Esophagus muscularis mucosa (tissue), 4 donors: ENCODE data around the gene MGAT5B. TPM values are rescaled to one million over a fixed set of nuclear protein-coding genes. Genes with fewer than 3 reads are reported as not detected.

Experiments
- DNase-seq: peaks from one replicate; pipeline ENCODE4 v3.0.0-alpha.2; 2017; ENCODE audit errors: extremely low spot score
- H3K27ac ChIP-seq, 4 donors: fragments of 200-600 bp; sonication (generic); replicated peaks in 1 of 4; 1 replicate in 3 of 4; 2 replicates in 1 of 4; pipeline ENCODE4 v1.5.1; 2016 to 2019; ENCODE audit warnings: mild to moderate bottlenecking in 1 of 4
- H3K27me3 ChIP-seq, 4 donors: fragments of 200-600 bp; sonication (generic); one replicate each; pipeline versions ENCODE4 v1.5.1 to v1.6.0; 2016 to 2019
- H3K36me3 ChIP-seq, 4 donors: fragments of 200-600 bp; sonication (generic); one replicate each; pipeline ENCODE4 v1.5.1; 2016 to 2019
- H3K4me1 ChIP-seq, 4 donors: fragments of 200-600 bp; sonication (generic); one replicate each; pipeline ENCODE4 v1.5.1; 2016 to 2019
- H3K4me3 ChIP-seq, 4 donors: fragments of 200-600 bp; sonication (generic); 1 replicate in 2 of 4; 2 replicates in 2 of 4; pipeline ENCODE4 v1.5.1; 2016 to 2019; ENCODE audit warnings: mild to moderate bottlenecking in 4 of 4, moderate library complexity in 1 of 4
- H3K9me3 ChIP-seq, 4 donors: fragments of 200-600 bp; sonication (generic); 1 replicate in 3 of 4; 2 replicates in 1 of 4; pipeline ENCODE4 v1.5.1; 2016 to 2019
- EP300 ChIP-seq: sonication (generic); formaldehyde crosslinking; IDR thresholded peaks from one replicate; pipeline ENCODE4 v1.6.1; 2017; ENCODE audit warnings: antibody characterized with exemption
- POLR2A ChIP-seq: fragments of 450-650 bp; IDR thresholded peaks from one replicate; pipeline ENCODE4 v1.6.1; 2017; ENCODE audit warnings: antibody characterized with exemption, moderate library complexity, mild to moderate bottlenecking, low read depth
- POLR2AphosphoS5 ChIP-seq, 2 donors: sonication (generic); formaldehyde crosslinking; IDR thresholded peaks; one replicate each; pipeline ENCODE4 v1.6.1; 2017; ENCODE audit warnings: antibody characterized with exemption in 2 of 2
- whole genome bisulfite sequencing: methylation state at CpG from one replicate; pipeline ENCODE4 v1.1.5; 2018; 5-methylcytosine and 5-hydroxymethylcytosine counted together
- intact Hi-C: fragments of 100-400 bp; cut with DNase I; formaldehyde crosslinking; loops from one replicate; pipeline ENCODE4 v1.15.1; 2023
- total RNA-seq, 4 donors: library from RNA; depleted of rRNA; stranded (reverse); fragments of >200 nt; gene quantifications; one replicate each; pipeline versions ENCODE4 v1.1.0 to v1.2.1, GENCODE V29; 2016
- TF ChIP-seq, protein P1 (sequence below), 3 experiments: fragments of 200-600 bp in 2 of 3; fragments of 450-650 bp in 1 of 3; sonication (generic) in 2 of 3; IDR thresholded peaks; one replicate each; pipeline ENCODE4 v1.5.1; 2017 to 2019; ENCODE audit warnings: antibody characterized with exemption in 3 of 3, mild to moderate bottlenecking in 2 of 3, moderate library complexity in 1 of 3

MGAT5B gene
- total RNA-seq, 4 donors from 2014 or later = under 0.01 to 1.7 (median 0.43) TPM

DNA sequence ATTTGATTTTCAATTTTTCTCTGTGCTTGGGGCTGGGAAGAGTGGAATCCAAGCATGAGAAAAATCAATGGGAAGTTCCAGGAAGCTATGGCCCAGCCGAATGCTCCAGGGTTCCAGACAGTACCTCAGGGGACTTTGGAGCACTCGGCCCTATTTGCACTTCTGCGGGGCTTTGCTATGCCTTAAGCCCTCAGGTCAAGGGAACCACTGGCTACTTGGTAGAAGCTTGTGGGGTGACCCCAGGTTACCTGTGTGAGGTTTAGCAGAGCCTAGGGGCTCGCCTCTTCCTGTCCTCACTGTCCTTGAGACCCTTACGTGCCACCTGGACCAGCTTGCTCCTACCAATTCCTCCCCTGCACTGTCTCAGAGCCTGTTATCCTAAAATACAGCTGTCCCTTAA lies 121.3 kb downstream of the MGAT5B start:
- intact Hi-C loops = no loop called here
- H3K36me3 ChIP-seq = no peaks in the 10 kb centered on the region

DNA sequence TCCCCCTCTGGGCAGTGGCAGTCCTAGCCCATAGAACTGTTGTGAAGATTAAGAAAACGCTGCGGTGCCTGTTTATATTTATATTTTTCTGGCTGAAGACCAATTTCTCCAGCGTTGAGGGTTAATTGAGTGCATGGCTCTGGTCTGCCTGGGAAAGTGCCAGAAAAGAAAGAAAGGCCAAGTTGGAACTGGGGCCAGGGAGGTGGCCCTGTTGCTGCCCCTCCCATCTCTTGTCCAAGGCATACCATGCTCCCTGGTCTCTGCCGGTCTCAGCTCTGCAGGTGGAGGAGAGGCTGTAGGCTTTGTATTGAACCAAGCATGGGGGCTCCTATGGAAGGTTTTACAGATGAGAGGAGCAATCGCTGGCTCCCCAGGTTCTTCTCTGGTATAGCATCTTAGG lies 124.7 kb downstream of the MGAT5B start:
- TF ChIP-seq, protein P1, sequence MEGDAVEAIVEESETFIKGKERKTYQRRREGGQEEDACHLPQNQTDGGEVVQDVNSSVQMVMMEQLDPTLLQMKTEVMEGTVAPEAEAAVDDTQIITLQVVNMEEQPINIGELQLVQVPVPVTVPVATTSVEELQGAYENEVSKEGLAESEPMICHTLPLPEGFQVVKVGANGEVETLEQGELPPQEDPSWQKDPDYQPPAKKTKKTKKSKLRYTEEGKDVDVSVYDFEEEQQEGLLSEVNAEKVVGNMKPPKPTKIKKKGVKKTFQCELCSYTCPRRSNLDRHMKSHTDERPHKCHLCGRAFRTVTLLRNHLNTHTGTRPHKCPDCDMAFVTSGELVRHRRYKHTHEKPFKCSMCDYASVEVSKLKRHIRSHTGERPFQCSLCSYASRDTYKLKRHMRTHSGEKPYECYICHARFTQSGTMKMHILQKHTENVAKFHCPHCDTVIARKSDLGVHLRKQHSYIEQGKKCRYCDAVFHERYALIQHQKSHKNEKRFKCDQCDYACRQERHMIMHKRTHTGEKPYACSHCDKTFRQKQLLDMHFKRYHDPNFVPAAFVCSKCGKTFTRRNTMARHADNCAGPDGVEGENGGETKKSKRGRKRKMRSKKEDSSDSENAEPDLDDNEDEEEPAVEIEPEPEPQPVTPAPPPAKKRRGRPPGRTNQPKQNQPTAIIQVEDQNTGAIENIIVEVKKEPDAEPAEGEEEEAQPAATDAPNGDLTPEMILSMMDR (IDR thresholded peaks at IDR 0.05) = no peak
- TF ChIP-seq POLR2AphosphoS5 (IDR thresholded peaks at IDR 0.05) (no peak), POLR2A (no peak), EP300 (no peak)
- WGBS = 38% methylated on average over 5 of the region's 5 CpGs
- intact Hi-C loops = no loop called here

More for the DNA sequence above, 121.3 kb downstream of the MGAT5B start:
- DNase-seq = no peak
- no peak overlapping the region for H3K27ac ChIP-seq
- peaks cover 0 to 36% (median 0%) of the 10 kb centered on the region in 4 donors for H3K27me3 ChIP-seq
- no peaks in the 10 kb centered on the region for H3K9me3 ChIP-seq
- TF ChIP-seq POLR2AphosphoS5 (IDR thresholded peaks at IDR 0.05) (no peak), POLR2A (no peak), EP300 (no peak)
- TF ChIP-seq, protein P1 (IDR thresholded peaks at IDR 0.05) = no peak
- no peak overlapping the region for H3K4me3 ChIP-seq
- H3K4me1 ChIP-seq = peaks cover 0 to 5% (median 0%) of the 10 kb centered on the region in 4 donors
- 85% methylated on average over 5 of the region's 5 CpGs for WGBS

DNA sequence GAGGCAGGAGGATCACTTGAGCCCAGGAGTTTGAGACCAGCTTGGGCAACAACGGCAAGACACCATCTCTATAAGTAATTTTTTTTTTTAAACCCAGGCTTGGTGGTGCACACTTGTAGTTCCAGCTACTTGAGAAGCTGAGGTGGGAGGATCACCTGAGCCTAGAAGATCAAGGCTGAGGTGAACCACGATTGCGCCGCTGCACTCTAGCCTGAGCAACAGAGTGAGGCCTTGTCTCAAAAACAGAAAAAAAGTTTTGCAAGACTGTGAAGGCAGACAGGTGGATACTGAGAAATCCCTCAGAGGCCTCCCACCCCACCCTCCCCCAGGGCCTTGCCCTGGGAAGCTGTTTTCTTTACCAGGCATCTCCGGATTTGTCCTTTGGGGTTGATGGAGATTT lies 125.4 kb downstream of the MGAT5B start:
- Histone ChIP-seq H3K9me3 (no peaks in the 10 kb centered on the region), H3K4me1 (peaks cover 0 to 5% (median 0%) of the 10 kb centered on the region in 4 donors), H3K4me3 (no peak overlapping the region), H3K27me3 (peaks cover 0 to 48% (median 0%) of the 10 kb centered on the region in 4 donors), H3K36me3 (no peaks in the 10 kb centered on the region), H3K27ac (no peak overlapping the region)
- TF ChIP-seq POLR2A (no peak), EP300 (no peak), POLR2AphosphoS5 (IDR thresholded peaks at IDR 0.05) (no peak)
- TF ChIP-seq, protein P1 (IDR thresholded peaks at IDR 0.05) = no peak
- DNase-seq = no peak
- intact Hi-C loops = no loop called here
- 62% methylated on average over 5 of the region's 5 CpGs for whole genome bisulfite sequencing

More for the DNA sequence above, 124.7 kb downstream of the MGAT5B start:
- no peak for DNase-seq
- Histone ChIP-seq H3K27ac (no peak overlapping the region), H3K27me3 (peaks cover 0 to 48% (median 0%) of the 10 kb centered on the region in 4 donors), H3K9me3 (no peaks in the 10 kb centered on the region), H3K36me3 (no peaks in the 10 kb centered on the region), H3K4me1 (peaks cover 0 to 5% (median 0%) of the 10 kb centered on the region in 4 donors), H3K4me3 (no peak overlapping the region)

DNA sequence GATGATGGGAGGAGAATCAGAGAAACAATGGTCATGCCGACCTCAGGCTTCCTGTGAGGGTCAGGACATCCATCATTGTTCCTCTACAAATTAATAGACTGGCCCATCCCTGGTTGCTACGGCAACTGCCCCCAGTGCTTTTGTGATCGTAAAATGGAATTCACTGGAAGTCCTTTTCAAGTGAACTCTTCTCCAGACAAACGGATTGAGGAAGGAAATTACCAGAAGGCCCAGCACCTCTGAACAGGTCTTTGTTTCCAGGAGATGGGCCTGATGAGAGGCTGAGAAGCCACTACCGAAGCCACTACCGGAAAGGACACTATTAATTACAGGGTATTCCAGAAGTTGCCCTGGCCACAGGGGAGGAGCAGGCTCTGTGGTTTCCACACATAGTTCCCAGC lies 126.0 kb downstream of the MGAT5B start:
- no peaks in the 10 kb centered on the region for H3K9me3 ChIP-seq
- H3K36me3 ChIP-seq = no peaks in the 10 kb centered on the region
- no peak for DNase-seq
- intact Hi-C loops = no loop called here
- H3K27me3 ChIP-seq = peaks cover 0 to 52% (median 2%) of the 10 kb centered on the region in 4 donors
- 53% methylated on average over 6 of the region's 6 CpGs for WGBS
- peaks cover 0 to 5% (median 0%) of the 10 kb centered on the region in 4 donors for H3K4me1 ChIP-seq
- no peak overlapping the region for H3K4me3 ChIP-seq
- TF ChIP-seq, protein P1 (IDR thresholded peaks at IDR 0.05) = no peak
- TF ChIP-seq POLR2AphosphoS5 (IDR thresholded peaks at IDR 0.05) (no peak), EP300 (no peak), POLR2A (no peak)
- no peak overlapping the region for H3K27ac ChIP-seq
